DND-41 (cell line): ENCODE data around the gene PTPRN2.

Source experiments
- ATAC-seq: fragments of 200-7000 bp; cut with Tn5 transposase; 3 replicates; pipeline ENCODE4 v1.9.1; 2021; ENCODE audit warnings: low read depth; ENCODE audit not compliant: insufficient read depth
- DNase-seq: peaks from one replicate; pipeline ENCODE4 v3.0.0-alpha.2; 2020
- H2AFZ ChIP-seq: 2 replicates; pipeline ENCODE4 v1.6.0; 2012; ENCODE audit warnings: low read depth, low read length
- H3K27ac ChIP-seq: 2 replicates; pipeline ENCODE4 v1.5.1; 2012; ENCODE audit warnings: low read length, inconsistent platforms
- H3K27me3 ChIP-seq: fragments of 200-600 bp; sonication (generic); 2 replicates; pipeline ENCODE4 v1.6.0; 2012; ENCODE audit warnings: low read length, mild to moderate bottlenecking, inconsistent platforms; ENCODE audit not compliant: insufficient read depth, poor library complexity
- H3K36me3 ChIP-seq: 2 replicates; pipeline ENCODE4 v1.5.1; 2012; ENCODE audit warnings: low read length, inconsistent platforms; ENCODE audit not compliant: insufficient read depth
- H3K4me1 ChIP-seq: 2 replicates; pipeline ENCODE4 v1.5.1; 2012; ENCODE audit warnings: mild to moderate bottlenecking, low read length; ENCODE audit not compliant: insufficient read depth
- H3K4me2 ChIP-seq: 2 replicates; pipeline ENCODE4 v1.6.0; 2012; ENCODE audit warnings: mild to moderate bottlenecking, moderate library complexity, low read length, inconsistent platforms; ENCODE audit not compliant: insufficient read depth
- H3K4me3 ChIP-seq, 2 experiments: fragments of 200-600 bp in 1 of 2; shearing (Covaris generic) in 1 of 2; 2 replicates each; pipeline ENCODE4 v1.5.1; 2012 to 2016; ENCODE audit warnings: inconsistent platforms in 2 of 2, low read length in 2 of 2, mild to moderate bottlenecking in 2 of 2, low read depth in 1 of 2, moderate library complexity in 1 of 2
- H3K79me2 ChIP-seq: 2 replicates; pipeline ENCODE4 v1.6.0; 2012; ENCODE audit warnings: low read length, inconsistent platforms; ENCODE audit not compliant: insufficient read depth
- H3K9ac ChIP-seq: 2 replicates; pipeline ENCODE4 v1.6.0; 2012; ENCODE audit warnings: low read depth, mild to moderate bottlenecking, inconsistent platforms, low read length, moderate library complexity
- H3K9me3 ChIP-seq: 2 replicates; pipeline ENCODE4 v1.5.1; 2012; ENCODE audit warnings: low read length, moderate library complexity, mild to moderate bottlenecking, inconsistent platforms; ENCODE audit not compliant: insufficient read depth, severe bottlenecking
- H4K20me1 ChIP-seq: 2 replicates; pipeline ENCODE4 v1.6.0; 2012; ENCODE audit warnings: low read length; ENCODE audit not compliant: insufficient read depth
- CTCF ChIP-seq: IDR thresholded peaks from 2 replicates; pipeline ENCODE4 v1.5.1; 2012; ENCODE audit warnings: borderline replicate concordance, low read length, moderate library complexity, mild to moderate bottlenecking; ENCODE audit not compliant: poor library complexity, severe bottlenecking; ENCODE audit errors: extremely low read depth
- EZH2 ChIP-seq: IDR thresholded peaks from 3 replicates; pipeline ENCODE4 v1.6.1; 2012; ENCODE audit warnings: borderline replicate concordance, low read depth, mild to moderate bottlenecking, moderate library complexity, low read length, inconsistent platforms; ENCODE audit not compliant: severe bottlenecking

PTPRN2 gene

GRCh38 chr7:158272509-158273137 is 315.0 kb downstream of the PTPRN2 start:
- H3K27me3 ChIP-seq = no peaks in the 10 kb centered on the region

DNA sequence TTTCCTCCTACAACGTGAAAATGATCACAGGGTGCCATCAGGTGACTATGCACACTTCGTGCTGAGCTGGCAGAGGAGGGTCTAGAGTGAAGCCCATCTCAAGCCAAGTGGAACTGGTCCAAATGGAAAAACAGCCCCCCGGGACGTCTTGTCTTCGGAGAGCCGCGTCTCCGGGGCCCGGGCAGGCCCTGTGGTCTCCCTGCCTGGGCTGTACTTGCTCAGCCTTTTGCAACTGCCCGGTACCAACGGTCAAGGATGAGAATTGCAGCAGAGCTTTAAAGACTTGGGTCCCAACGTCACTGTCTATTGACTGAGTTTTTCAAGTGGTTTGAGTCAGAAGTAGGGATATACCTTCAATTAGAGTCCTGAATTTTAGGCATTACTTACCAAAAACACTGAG is 315.5 kb downstream of the PTPRN2 start:
- Histone ChIP-seq H3K9me3 (no peaks in the 10 kb centered on the region), H3K4me2 (no peak overlapping the region)
- TF ChIP-seq CTCF = no peak
- TF ChIP-seq EZH2 = no peak

More at GRCh38 chr7:158272509-158273137, 315.0 kb downstream of the PTPRN2 start:
- DNase-seq (no peak), ATAC-seq (no peak)
- Histone ChIP-seq H3K4me1 (no peaks in the 10 kb centered on the region), H3K4me2 (no peak overlapping the region), H3K9ac (no peak overlapping the region), H2AFZ (no peak overlapping the region), H3K27ac (no peak overlapping the region), H3K79me2 (no peaks in the 10 kb centered on the region), H3K4me3 (no peak overlapping the region), H4K20me1 (no peaks in the 10 kb centered on the region), H3K36me3 (no peaks in the 10 kb centered on the region), H3K9me3 (no peaks in the 10 kb centered on the region)
- TF ChIP-seq EZH2 (no peak), CTCF (no peak)

DNA sequence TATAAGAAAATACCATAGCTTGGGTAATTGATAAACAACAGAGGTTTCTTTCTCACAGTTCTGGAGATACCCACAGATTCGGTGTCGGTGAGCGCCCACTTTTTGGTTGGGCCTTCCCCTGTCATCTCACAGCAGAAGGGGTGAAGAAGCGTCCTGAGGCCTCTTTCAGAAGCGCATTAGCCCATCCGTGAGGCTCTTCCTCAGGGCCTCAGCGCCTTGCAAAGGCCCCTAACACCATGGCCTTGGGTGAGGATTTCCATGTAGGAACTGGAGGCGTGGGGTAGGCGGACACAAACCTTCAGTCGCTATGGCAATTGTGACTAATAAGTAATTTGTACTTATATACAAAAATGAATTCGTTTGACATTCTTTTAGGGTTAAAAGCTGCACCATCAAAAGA is 316.0 kb downstream of the PTPRN2 start:
- Histone ChIP-seq H3K9me3 (no peaks in the 10 kb centered on the region), H2AFZ (no peak overlapping the region), H3K36me3 (no peaks in the 10 kb centered on the region), H3K4me1 (no peaks in the 10 kb centered on the region), H3K4me2 (no peak overlapping the region), H3K4me3 (no peak overlapping the region), H3K79me2 (no peaks in the 10 kb centered on the region), H3K9ac (no peak overlapping the region), H4K20me1 (no peaks in the 10 kb centered on the region), H3K27ac (no peak overlapping the region), H3K27me3 (no peaks in the 10 kb centered on the region)
- no peak for DNase-seq
- TF ChIP-seq CTCF (no peak), EZH2 (no peak)
- ATAC-seq = no peak

More for the DNA sequence above, 315.5 kb downstream of the PTPRN2 start:
- no peak for ATAC-seq
- Histone ChIP-seq H3K27ac (no peak overlapping the region), H2AFZ (no peak overlapping the region), H3K4me3 (no peak overlapping the region), H3K27me3 (no peaks in the 10 kb centered on the region), H3K4me1 (no peaks in the 10 kb centered on the region), H3K36me3 (no peaks in the 10 kb centered on the region), H3K79me2 (no peaks in the 10 kb centered on the region), H4K20me1 (no peaks in the 10 kb centered on the region), H3K9ac (no peak overlapping the region)
- DNase-seq = no peak
